Measurements from ENCODE around the gene PHLPP2.
"Not testable (repeated sequence)": the region's sequence is repeated elsewhere in the genome, so short reads cannot be mapped to it uniquely, and the experiment has no call there.

PHLPP2 gene

DNA sequence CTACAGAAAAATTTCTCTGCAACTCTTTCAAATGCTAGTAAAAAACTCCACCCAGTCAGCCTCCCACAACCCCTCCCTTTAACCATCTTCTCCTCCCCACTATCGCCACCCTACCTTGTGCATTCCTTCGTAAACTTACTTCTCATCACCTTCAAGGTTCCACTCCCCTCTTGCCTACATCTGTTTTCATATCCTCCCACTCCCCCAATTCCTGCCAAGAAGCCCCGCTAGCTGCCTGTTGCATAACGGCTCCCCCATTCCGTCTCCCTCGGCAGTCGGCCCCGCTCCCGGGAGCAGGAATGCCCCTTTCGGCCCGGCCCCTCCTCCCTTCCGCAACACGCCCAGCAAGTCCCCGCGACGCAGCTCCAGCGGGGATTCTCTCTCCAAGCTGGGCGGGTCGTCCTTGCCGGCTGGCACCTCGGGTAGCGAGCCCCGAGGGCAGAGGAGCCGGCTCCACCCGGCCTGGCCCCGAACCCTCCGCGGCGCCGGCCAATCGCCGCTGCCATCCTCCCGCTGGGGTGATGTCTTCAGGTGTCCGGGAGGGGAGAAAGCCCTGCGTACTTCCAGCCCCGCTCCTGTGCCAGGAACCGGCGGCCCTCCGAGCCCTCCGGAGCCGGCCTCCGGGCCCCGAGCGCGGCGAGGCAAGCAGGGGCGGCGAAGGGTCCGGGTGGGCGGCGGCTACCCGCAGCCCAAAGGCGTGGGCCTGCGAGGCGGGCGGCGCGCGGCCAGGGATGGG, 1.5 kb downstream of the PHLPP2 start:
- peak; percentile 46 for DNase-seq (ENCODE audit: low spot score)

DNA sequence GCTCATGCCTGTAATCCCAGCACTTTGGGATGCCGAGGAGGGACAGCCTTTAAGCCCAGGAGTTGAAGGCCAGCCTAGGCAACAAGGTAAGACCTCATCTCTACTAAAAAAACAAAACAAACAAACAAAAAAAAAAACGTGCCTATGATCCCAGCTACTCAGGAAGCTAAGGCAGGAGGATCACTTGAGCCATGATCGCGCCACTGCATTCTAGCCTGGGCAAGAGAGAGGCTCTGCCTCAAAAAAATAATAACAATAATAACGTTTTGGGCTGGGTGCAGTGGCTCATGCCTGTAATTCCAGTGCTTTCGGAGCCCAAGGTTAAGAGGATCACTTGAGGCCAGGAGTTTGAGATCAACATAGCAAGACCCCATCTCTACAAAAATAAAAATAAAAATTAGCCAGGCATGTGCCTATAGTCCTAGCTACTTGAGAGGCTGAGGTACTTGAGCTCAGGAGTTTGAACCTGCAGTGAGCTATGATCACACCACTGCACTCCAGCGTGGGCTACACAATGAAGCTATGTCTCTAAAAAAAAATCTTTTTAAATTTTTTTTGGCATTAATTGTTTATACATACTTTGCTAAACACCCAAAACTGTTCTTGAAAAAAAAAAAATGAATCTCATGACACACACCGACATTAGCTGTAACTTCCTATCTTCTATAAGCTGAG, 3.3 kb downstream of the PHLPP2 start:
- DNase-seq (ENCODE audit: low spot score), result no peak

DNA sequence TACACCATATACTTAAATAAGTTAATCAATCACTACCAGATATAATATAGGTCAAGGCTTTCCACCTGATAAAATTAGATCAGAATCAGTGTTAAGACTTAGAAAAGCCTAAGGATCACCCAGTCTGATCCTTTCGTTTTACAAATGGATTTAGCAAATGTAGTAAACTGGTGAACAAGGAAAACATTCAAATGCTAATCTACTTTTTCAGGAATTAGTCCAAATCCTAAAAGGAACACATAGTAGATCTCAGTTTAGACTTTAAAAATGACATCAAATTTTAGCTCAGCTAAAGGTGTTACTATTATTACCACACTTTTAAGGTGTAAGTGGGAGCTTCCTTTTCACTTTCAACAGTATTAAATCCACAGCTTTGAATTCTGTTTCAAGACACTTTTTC, 12.0 kb downstream of the PHLPP2 start:
- no peak for DNase-seq (ENCODE audit: low spot score)

DNA sequence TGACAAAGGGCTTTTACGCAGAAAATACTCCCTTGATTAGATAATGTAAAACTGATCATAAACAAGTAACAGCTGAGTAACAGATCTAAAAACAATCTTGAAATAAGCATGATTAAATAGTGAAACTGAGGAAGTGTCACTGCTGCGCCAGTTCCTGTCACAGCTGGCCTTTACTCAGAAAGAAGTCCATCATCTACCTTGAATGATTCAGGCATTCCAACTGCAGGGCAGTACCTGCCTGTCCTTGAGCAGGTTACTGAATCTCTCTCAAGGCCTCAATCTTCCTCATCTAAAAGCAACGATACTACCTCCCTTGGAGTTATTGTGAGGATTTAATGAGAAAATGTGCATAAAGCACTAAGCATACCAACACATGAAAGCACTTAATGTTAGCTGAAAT, 12.7 kb downstream of the PHLPP2 start:
- no peak for DNase-seq (ENCODE audit: low spot score)

DNA sequence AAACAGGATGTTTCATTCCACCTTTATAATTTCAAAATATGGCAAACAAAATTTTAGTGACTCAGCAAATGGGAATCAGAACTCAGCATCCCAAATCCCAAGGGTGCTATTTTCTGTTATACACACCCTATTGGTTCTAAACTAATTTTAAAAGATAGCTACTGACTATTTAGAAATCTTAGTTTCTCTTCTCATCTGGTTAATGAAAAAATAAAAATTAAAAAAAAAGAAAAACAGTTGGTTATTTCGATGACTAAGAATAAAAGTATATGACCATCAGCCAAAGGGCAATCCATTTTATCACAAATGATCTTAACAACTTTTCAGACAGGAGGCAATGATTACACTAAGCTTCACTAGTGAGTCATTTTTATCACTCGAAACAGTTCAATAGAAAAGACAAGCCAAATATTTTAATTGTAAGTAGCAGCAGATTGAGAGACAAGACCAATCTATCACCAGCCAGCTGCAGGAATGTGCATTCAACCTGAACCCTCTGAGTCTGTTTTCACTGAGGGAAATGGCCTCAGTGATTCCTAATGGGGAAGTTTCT, 15.2 kb downstream of the PHLPP2 start:
- DNase-seq (ENCODE audit: low spot score), result no peak

DNA sequence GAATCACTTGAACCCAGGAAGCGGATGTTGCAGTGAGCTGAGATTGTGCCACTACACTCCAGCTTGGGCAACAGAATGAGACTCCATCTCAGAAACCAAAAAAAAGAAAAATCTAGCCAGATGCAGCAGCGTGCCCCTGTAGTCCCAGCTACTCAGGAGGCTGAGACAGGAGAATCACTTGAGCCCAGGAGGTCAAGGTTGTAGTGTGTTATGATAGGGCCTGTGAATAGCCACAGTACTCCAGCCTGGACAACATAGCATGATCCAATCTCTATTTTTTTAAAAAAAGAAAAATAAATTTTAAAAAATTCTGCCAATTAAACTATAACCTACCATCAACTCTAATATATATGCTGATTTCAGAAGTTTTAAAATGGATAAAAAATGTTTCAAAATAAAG, 15.8 kb downstream of the PHLPP2 start:
- no peak for DNase-seq (ENCODE audit: low spot score)

DNA sequence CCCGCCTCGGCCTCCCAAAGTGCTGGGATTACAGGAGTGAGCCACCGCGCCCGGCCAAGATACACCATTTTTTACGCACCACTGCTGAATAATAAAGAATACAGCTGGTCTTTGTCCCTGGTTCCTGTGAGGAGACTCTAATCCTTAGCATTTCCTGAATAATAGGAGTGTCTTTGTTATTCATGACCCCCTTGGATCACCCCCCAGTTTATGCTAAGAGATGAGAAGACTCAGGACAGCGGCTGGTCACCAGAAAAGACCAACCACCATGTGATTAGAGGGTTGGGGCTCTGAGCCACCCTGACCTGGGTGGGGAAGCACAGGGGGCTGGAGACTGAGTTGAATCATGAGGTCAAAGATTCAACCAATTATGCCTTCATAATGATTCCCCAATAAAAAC, 17.3 kb downstream of the PHLPP2 start:
- DNase-seq (ENCODE audit: low spot score), result no peak

DNA sequence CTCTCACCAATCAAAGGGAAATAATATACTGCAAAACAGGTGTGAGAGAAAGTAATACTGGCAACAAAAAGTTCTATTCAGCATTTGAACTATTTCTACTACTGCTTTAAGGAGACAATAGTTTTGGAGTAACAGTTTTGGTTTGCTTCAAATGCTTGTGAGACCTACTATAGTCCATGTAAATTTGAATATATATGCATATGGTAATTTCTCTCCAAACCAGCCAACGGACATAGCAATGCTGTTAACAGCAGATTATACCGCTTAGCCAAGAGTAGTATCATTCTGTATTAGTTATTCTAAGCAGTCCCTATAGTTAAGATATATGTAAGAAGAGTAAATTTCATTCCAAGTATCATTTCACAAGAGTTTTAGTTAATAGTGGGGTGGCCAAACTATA, 18.5 kb downstream of the PHLPP2 start:
- DNase-seq (ENCODE audit: low spot score), result no peak

DNA sequence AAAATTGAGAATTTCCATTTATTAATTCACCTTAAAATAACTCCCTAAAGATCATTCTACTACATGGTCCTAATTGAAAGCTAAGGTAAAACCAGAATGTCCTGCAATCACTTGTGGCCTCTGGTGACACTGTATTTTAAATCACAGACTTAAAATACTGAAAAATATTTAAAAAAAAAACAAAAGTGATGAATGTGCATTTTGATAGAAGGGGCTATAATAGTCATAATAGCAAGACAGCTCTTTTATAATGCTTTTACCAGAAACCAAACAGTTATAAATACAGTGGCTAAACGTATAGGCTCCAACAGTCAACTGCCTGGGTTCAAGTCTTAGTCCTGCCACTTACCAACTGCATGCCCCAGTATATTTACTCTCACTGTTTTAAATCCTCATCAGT, 21.2 kb downstream of the PHLPP2 start:
- no peak for DNase-seq (ENCODE audit: low spot score)

DNA sequence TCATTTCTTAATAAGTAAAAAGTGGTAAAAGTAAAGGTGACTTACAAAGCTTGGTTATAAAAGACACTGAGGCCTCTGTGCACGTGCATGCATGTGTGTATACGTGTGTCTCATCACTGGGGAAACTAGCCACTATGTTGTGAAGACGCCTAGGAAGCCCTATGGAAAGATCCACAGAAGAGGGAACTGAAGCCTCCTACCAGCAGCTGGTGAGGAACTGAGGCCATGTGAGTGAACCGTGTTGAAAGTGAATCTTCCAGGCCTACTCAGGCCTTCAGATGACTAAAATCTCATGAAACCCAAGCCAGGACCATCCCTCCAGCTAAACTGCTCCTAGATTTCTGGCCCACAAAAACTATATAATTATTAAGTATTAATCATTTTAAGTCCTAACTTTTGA, 23.7 kb downstream of the PHLPP2 start:
- no peak for DNase-seq (ENCODE audit: low spot score)

DNA sequence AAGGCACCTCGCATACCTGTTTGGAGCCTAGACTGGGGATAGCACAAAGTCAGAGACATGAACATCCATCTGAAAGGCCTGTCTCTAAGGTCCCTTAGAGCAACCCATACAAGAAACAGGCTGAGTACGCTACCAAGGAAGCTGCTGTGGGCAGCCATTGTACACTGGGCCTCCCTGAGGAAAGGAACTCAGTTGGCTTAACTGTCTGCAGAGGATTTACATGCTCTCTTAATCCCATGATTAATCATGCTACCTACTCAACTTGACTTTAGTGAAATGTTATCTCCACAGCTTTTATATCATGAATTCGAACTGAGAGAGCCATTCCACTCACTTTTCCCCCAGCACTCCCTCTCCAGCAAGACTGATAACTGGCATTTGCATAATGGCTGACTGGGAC, 26.0 kb downstream of the PHLPP2 start:
- no peak for DNase-seq (ENCODE audit: low spot score)

DNA sequence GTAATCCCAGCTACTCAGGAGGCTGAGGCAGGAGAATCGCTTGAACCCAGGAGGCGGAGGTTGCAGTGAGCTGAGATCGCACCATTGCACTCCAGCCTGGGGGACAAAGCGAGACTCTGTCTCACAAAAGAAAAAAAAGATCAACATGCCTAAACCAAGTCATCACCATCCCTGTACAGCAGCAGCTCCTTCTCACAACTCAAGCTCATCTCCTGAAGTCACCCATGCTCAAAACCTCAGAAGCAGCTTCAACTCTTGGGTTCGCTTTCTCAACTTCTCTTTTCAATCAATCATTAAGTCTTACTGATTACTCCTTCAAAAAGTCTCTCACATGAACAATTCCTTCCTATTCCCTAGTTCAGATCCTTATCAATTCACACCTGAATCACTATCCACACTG, 31.3 kb downstream of the PHLPP2 start:
- no peak for DNase-seq (ENCODE audit: low spot score)

DNA sequence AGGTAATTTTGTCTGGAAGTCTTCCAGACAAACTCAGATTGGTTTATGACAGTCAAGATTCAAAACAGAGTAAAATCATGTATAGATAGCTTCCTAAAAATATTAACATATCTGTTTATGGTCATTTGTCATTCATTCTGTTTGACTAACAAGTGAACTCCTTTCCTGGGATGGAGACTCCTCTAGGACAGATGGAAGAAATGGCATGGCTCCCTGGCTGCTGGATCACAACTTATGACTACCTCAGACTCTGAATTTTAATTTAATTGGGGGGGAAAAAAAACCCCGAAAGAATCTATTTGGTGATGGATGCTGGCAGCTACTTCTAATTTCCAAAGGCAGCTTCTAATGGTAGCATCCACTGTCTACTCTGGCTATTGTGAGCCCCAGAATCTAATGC, 34.6 kb downstream of the PHLPP2 start:
- no peak for DNase-seq (ENCODE audit: low spot score)

DNA sequence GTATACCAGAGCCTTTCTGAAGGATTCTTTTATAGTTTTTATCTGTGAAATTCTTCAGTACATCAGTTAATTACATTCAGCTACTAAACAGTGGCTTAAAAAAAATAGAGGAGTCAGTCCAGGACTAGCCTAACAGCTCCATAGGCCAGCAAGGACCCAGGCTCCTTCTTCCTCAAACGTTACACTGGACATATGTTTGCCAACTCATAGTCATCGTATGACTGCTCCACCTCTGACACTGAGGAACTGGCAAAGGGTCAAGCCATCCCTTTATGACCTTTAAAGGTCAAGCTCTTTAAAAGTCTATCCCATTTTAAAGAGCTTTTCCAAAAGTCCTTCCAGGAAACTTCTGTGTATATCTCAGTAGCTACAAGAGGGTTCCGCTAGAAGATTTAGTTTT, 36.6 kb downstream of the PHLPP2 start:
- no peak for DNase-seq (ENCODE audit: low spot score)

DNA sequence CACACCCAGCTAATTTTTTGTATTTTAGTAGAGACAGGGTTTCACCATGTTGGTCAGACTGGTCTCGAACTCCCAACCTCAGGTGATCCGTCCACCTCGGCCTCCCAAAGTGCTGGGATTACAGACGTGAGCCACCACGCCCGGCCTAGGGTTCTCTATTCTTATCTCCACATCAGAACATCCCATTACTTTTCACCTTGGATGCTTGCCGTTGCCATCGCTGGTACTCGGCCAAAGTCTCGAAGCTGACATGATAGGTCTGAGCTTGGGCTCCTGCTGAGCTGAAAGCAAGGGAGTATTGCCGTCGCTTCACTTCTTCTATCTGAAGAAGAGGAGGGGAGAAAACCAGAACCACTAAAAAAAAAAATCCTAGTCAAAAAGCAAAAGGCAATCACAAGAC, 40.2 kb downstream of the PHLPP2 start:
- not testable (repeated sequence) for DNase-seq (ENCODE audit: low spot score)

DNA sequence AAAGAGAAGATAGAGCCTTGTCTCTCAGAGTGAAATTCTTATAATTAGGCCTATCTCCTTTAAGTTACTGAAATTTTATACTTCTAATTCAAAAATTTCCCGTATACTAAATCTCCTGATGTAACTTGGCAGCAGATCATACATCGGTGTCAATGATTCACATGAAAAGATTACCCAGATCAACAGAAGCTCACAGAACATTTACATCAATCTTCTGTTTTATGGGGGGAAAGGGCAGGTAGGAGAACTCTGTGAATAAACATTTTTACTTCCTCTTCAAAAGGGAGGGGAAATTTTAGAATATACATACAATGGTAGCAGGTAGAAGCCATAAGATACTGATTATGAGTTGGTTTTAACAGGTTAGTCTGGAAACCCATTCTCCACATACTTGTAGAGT, 43.1 kb downstream of the PHLPP2 start:
- DNase-seq (ENCODE audit: low spot score), result no peak

DNA sequence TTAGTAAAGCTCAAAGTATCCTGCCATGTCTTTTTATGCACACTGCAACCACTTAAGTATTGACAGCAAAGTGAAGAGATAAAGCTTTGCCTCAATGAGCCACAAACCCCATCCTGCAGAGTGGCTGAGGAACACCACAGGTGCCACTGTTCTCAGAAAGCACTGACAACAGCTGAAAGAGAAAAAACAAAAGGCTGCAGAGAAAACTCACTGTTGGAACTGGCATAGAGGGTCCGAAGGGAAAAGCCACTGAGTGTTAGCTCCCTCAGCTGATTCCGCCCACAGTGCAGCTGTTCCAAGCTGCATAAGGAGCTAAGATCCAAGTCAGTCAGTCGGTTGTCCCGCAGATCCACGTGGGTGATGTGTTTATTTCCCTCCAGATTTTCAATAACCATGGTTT, 48.3 kb downstream of the PHLPP2 start:
- no peak for DNase-seq (ENCODE audit: low spot score)

DNA sequence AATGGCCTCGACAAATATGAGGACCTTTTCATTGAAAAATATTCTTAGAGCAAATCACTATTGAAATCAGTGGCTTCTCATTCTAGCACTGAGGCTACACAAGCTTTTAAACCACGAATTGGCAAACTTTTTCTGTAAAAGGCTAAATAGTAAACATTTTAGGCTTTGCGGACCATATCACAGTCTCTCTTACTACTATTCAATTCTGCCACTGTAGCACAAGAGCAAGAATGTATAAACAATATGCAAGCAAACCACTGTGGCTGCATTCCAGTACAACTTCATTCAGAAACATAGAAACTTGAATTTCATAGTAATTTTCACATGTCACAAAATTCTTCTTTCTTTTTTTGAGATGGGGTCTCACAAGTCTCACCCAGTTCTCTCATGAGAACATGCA, 49.1 kb downstream of the PHLPP2 start:
- DNase-seq (ENCODE audit: low spot score), result no peak

DNA sequence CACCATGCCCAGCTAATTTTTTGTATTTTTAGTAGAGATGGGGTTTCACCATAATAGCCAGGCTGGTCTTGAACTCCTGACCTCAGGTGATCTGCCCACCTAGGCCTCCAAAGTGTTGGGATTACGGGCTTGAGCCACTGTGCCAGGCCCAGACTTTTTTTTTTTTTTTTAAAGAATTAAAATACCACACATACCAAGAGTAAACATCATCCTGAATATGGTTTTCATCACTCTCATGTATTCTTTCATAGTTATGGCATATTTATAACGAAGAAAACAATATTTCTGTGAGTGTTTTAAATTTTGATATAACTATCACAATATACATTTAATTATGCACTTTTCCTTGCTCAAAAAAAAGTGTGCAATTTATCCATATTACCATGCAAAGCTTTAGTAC, 50.3 kb downstream of the PHLPP2 start:
- DNase-seq (ENCODE audit: low spot score), result no peak

DNA sequence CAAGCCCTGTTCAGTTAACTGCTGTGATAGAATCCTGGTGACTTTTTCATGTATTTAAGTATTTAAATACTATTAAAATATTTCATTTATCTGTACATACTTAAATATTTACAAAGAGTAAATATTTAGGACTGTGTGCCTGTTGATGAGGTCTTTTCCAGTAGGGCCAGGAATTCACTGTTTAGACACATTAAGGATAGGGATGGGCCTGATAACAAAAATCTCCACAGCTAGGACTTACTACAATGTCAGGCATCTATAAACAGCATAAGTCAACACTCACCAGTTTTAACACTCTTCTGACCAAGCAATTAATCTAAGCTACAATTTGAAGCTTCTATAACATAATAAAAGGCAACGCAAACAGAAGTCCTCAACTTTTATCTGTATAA, 50.9 kb downstream of the PHLPP2 start:
- DNase-seq (ENCODE audit: low spot score), result no peak

DNA sequence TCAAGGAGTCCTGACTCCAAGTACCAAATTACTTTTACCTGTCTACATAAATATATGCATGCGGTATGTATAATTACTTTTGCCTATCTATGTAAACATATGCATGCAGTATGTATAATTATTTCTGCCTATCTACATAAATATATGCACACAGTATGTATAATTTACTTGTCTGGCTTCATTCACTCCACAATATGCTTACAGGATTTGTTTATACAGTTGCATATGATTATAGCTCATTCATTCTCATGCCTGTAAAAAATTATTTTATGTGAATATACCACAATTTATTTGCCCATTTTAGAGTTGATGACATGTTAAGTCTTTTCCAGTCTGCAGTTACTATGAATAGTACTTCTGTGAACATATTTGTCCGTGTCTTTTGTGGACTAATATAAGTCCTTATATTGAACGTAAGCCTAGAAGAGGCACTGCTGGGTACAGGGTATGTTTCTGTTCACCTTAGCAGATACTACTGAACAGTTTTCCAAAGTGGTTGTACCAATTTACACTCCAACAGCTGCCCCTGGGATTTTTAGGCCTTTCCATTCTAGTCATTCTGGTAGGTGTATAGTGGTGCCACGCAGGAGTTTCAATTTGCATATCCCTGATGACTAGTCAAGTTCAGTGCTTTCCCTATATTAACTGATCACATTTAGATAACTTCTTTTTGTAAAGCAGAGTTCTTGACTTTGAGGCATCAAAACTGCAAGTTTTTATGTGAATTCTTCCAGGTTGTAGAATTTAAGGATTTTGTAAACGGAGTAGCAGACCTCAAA, 51.5 kb downstream of the PHLPP2 start:
- DNase-seq (ENCODE audit: low spot score), result no peak

DNA sequence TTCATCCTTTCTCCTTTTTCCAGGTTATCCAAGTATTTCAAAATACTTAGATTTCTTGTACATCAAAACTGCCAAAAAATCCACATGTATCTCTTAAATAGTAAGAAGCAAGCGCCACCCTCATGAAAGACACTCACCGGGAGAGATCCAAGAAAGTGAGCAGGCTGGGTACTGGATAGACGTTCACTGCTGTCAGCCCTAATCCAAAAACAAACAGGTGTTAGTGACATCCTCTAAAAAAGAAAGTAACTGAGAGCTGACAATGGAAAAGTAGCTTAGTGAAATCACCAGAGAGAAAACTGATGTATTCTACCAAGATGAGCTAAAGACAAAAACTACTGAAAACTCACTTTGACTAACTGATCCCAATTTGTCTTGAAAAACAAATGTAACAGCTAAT, 52.4 kb downstream of the PHLPP2 start:
- DNase-seq (ENCODE audit: low spot score), result no peak

DNA sequence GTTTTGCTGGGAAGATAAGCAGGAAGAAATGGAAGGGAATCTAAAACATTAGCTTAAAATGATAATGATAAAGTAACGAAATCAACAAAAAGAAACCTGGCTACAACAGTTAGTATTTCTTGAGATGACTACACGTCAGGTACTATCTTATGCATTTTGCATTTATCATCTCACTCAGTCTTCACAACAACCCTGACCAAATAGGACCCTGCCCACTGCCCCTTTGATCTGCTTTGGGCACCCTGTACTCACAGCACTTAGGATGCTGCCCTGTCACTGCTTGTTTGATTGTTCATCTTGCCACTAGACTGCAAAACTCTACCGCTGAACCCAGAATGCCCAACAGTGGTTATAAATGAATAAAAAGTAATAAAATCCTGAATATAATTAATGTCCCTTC, 53.3 kb downstream of the PHLPP2 start:
- DNase-seq (ENCODE audit: low spot score), result no peak

Data from CD4-positive, alpha-beta T cell treated with Interleukin-2 at 100 ng/mL for 4 hours (primary cell).